Mucosa of rectum (tissue), 2 donors: ENCODE measurements around the gene KLK6.

Experiments used
- H3K27ac ChIP-seq, 2 donors: one replicate each; pipeline ENCODE4 v1.7.0; 2013; ENCODE audit warnings: inconsistent platforms in 2 of 2, low read depth in 2 of 2, low read length in 2 of 2
- H3K27me3 ChIP-seq, 2 donors: one replicate each; pipeline ENCODE4 v1.7.0; 2013; ENCODE audit warnings: low read length in 2 of 2; ENCODE audit not compliant: control insufficient read depth in 2 of 2, insufficient read depth in 2 of 2
- H3K36me3 ChIP-seq, 2 donors: one replicate each; pipeline ENCODE4 v1.7.0; 2013; ENCODE audit warnings: low read length in 2 of 2; ENCODE audit not compliant: control insufficient read depth in 2 of 2, insufficient read depth in 2 of 2
- H3K4me1 ChIP-seq, 2 donors: one replicate each; pipeline ENCODE4 v1.7.0; 2013; ENCODE audit warnings: low read length in 2 of 2, mild to moderate bottlenecking in 1 of 2; ENCODE audit not compliant: control insufficient read depth in 2 of 2, insufficient read depth in 2 of 2
- H3K4me3 ChIP-seq, 2 donors: one replicate each; pipeline ENCODE4 v1.7.0; 2013; ENCODE audit warnings: low read length in 2 of 2
- H3K9ac ChIP-seq, 2 donors: one replicate each; pipeline ENCODE4 v1.7.0; 2013; ENCODE audit warnings: low read length in 2 of 2, low read depth in 1 of 2, mild to moderate bottlenecking in 1 of 2
- H3K9me3 ChIP-seq, 2 donors: one replicate each; pipeline ENCODE4 v1.7.0; 2013; ENCODE audit warnings: low read length in 2 of 2; ENCODE audit not compliant: control insufficient read depth in 2 of 2
- donor health status: healthy.
- donor health status: Normal muscosa, but diverticular disease.

Gene KLK6

GRCh38 chr19:50969413-50969760 lies at the start of gene KLK6:
Gene KLK6, minus strand, starts transcription at chr19:50969591. Its CDS starts 1,487 bp downstream, at chr19:50968104.
- Histone ChIP-seq H3K4me1 (no peaks in the 10 kb centered on the region), H3K36me3 (no peaks in the 10 kb centered on the region), H3K27me3 (peaks cover 1 to 3% of the 10 kb centered on the region in 2 donors), H3K9me3 (no peaks in the 10 kb centered on the region), H3K4me3 (no peak within 1 kb of the TSS), H3K9ac (no peak within 1 kb of the TSS), H3K27ac (no peak within 1 kb of the TSS)

- H3K36me3 ChIP-seq, result no peaks in the 10 kb centered on the region
- H3K9me3 ChIP-seq, result no peaks in the 10 kb centered on the region
- no peak overlapping the region for H3K27ac ChIP-seq
- peaks cover 25 to 29% of the 10 kb centered on the region in 2 donors for H3K27me3 ChIP-seq
- no peak overlapping the region for H3K9ac ChIP-seq
- H3K4me3 ChIP-seq, result peak overlapping the region in 1 of 2 donors; percentile 30
- H3K4me1 ChIP-seq, result peaks cover 0 to 3% of the 10 kb centered on the region in 2 donors
Measured at GRCh38 chr19:51018745-51019543, 49.6 kb upstream of the KLK6 start.

- H3K9me3 ChIP-seq, result no peaks in the 10 kb centered on the region
- peaks cover 0 to 3% of the 10 kb centered on the region in 2 donors for H3K4me1 ChIP-seq
- no peak overlapping the region for H3K4me3 ChIP-seq
- H3K27me3 ChIP-seq, result peaks cover 26 to 28% of the 10 kb centered on the region in 2 donors
- H3K9ac ChIP-seq, result no peak overlapping the region
- H3K27ac ChIP-seq, result no peak overlapping the region
- H3K36me3 ChIP-seq, result no peaks in the 10 kb centered on the region
Measured at GRCh38 chr19:51016798-51017683, 47.6 kb upstream of the KLK6 start.

GRCh38 chr19:51015691-51016267 lies 46.4 kb upstream of the KLK6 start:
- no peak overlapping the region for H3K9ac ChIP-seq
- no peak overlapping the region for H3K27ac ChIP-seq
- no peaks in the 10 kb centered on the region for H3K9me3 ChIP-seq
- H3K36me3 ChIP-seq, result no peaks in the 10 kb centered on the region
- peaks cover 26 to 29% of the 10 kb centered on the region in 2 donors for H3K27me3 ChIP-seq
- peaks cover 0 to 3% of the 10 kb centered on the region in 2 donors for H3K4me1 ChIP-seq
- no peak overlapping the region for H3K4me3 ChIP-seq

- Histone ChIP-seq H3K9ac (no peak overlapping the region), H3K4me3 (no peak overlapping the region), H3K27ac (no peak overlapping the region), H3K36me3 (no peaks in the 10 kb centered on the region), H3K9me3 (no peaks in the 10 kb centered on the region), H3K4me1 (peaks cover 0 to 3% of the 10 kb centered on the region in 2 donors), H3K27me3 (peaks cover 23 to 26% of the 10 kb centered on the region in 2 donors)
Measured at GRCh38 chr19:51014242-51014641, 44.9 kb upstream of the KLK6 start.

- Histone ChIP-seq H3K4me3 (no peak overlapping the region), H3K4me1 (no peaks in the 10 kb centered on the region), H3K9me3 (no peaks in the 10 kb centered on the region), H3K27ac (no peak overlapping the region), H3K36me3 (no peaks in the 10 kb centered on the region), H3K27me3 (peaks cover 22 to 23% of the 10 kb centered on the region in 2 donors), H3K9ac (no peak overlapping the region)
Measured at GRCh38 chr19:51012661-51013190, 43.3 kb upstream of the KLK6 start.

- H3K4me1 ChIP-seq, result no peaks in the 10 kb centered on the region
- H3K27ac ChIP-seq, result no peak overlapping the region
- H3K4me3 ChIP-seq, result no peak overlapping the region
- H3K9me3 ChIP-seq, result no peaks in the 10 kb centered on the region
- H3K36me3 ChIP-seq, result no peaks in the 10 kb centered on the region
- peaks cover 13 to 15% of the 10 kb centered on the region in 2 donors for H3K27me3 ChIP-seq
- no peak overlapping the region for H3K9ac ChIP-seq
Measured at GRCh38 chr19:51010066-51010795, 40.8 kb upstream of the KLK6 start.

GRCh38 chr19:51009061-51009891 lies 39.9 kb upstream of the KLK6 start:
- Histone ChIP-seq H3K27ac (no peak overlapping the region), H3K4me1 (no peaks in the 10 kb centered on the region), H3K9me3 (no peaks in the 10 kb centered on the region), H3K36me3 (no peaks in the 10 kb centered on the region), H3K4me3 (no peak overlapping the region), H3K9ac (no peak overlapping the region), H3K27me3 (peaks cover 7% of the 10 kb centered on the region in 2 donors)

- H3K27me3 ChIP-seq, result peaks cover 2 to 7% of the 10 kb centered on the region in 2 donors
- no peak overlapping the region for H3K9ac ChIP-seq
- H3K27ac ChIP-seq, result no peak overlapping the region
- H3K4me1 ChIP-seq, result no peaks in the 10 kb centered on the region
- H3K36me3 ChIP-seq, result no peaks in the 10 kb centered on the region
- H3K4me3 ChIP-seq, result no peak overlapping the region
- no peaks in the 10 kb centered on the region for H3K9me3 ChIP-seq
Measured at GRCh38 chr19:51007488-51007887, 38.1 kb upstream of the KLK6 start.
